SHP77 treated with DMSO at 0.1 percent for 48 hours (cell line): ENCODE data around the gene NRAS.
"Not testable (repeated sequence)": the region's sequence is repeated elsewhere in the genome, so short reads cannot be mapped to it uniquely, and the experiment has no call there.

Source experiments
- DNase-seq: peaks from one replicate; lab custom pipeline; 2025; lab: John Stamatoyannopoulos, UW

The NRAS gene

GRCh38 chr1:114716304-114717170 is at the start of gene NRAS:
Gene NRAS (minus strand): TSS chr1:114716771. CDS start chr1:114716160, 611 bp downstream.
- DNase-seq = peak; percentile 60

GRCh38 chr1:114764689-114765088 is 48.1 kb upstream of the NRAS start:
- no peak for DNase-seq

- no peak for DNase-seq
These were observed 41.8 kb upstream of the NRAS start for GRCh38 chr1:114758256-114758832.

GRCh38 chr1:114757455-114758255 is 41.1 kb upstream of the NRAS start, which contains the start of gene CSDE1:
Gene CSDE1 (minus strand): TSS chr1:114757984. CDS start chr1:114739890, 18,094 bp downstream.
- peak; percentile 95 for DNase-seq

GRCh38 chr1:114756949-114757454 is 40.4 kb upstream of the NRAS start:
- no peak for DNase-seq

GRCh38 chr1:114756009-114756892 is 39.7 kb upstream of the NRAS start:
- DNase-seq = no peak

GRCh38 chr1:114755006-114755931 is 38.7 kb upstream of the NRAS start:
- no peak for DNase-seq

- not testable (repeated sequence) for DNase-seq
These were observed 37.1 kb upstream of the NRAS start for GRCh38 chr1:114753702-114754101.

GRCh38 chr1:114753143-114753542 is 36.6 kb upstream of the NRAS start:
- DNase-seq = no peak

GRCh38 chr1:114750780-114751179 is 34.2 kb upstream of the NRAS start:
- DNase-seq = no peak

- no peak for DNase-seq
These were observed 33.3 kb upstream of the NRAS start for GRCh38 chr1:114749835-114750234.

- no peak for DNase-seq
These were observed 30.0 kb upstream of the NRAS start for GRCh38 chr1:114746450-114747121.

- no peak for DNase-seq
These were observed 28.7 kb upstream of the NRAS start for GRCh38 chr1:114745291-114745690.

- DNase-seq = no peak
These were observed 25.6 kb upstream of the NRAS start for GRCh38 chr1:114741963-114742746.

- no peak for DNase-seq
These were observed 23.8 kb upstream of the NRAS start for GRCh38 chr1:114740331-114740730.

- no peak for DNase-seq
These were observed 20.8 kb upstream of the NRAS start for GRCh38 chr1:114737314-114737849.

- DNase-seq = no peak
These were observed 18.9 kb upstream of the NRAS start for GRCh38 chr1:114735479-114735878.

GRCh38 chr1:114729782-114730181 is 13.2 kb upstream of the NRAS start:
- DNase-seq = no peak

GRCh38 chr1:114728553-114728952 is 12.0 kb upstream of the NRAS start:
- DNase-seq = no peak
